GM12801 (cell line): ENCODE data around the gene AJAP1.

Source experiments
- CTCF ChIP-seq: IDR thresholded peaks from one replicate; pipeline ENCODE4 v1.5.1; 2011; ENCODE audit warnings: control low read depth; ENCODE audit not compliant: insufficient read length; ENCODE audit errors: extremely low read depth

The AJAP1 gene

GRCh38 chr1:4759671-4760070 is 105.3 kb downstream of the AJAP1 start:
- TF ChIP-seq CTCF = no peak

GRCh38 chr1:4760088-4760487 is 105.7 kb downstream of the AJAP1 start:
- TF ChIP-seq CTCF = no peak

- no peak for TF ChIP-seq CTCF
These were observed 106.9 kb downstream of the AJAP1 start for GRCh38 chr1:4761324-4761723.

GRCh38 chr1:4762146-4762545 is 107.7 kb downstream of the AJAP1 start:
- no peak for TF ChIP-seq CTCF

GRCh38 chr1:4767308-4767707 is 112.9 kb downstream of the AJAP1 start:
- no peak for TF ChIP-seq CTCF

GRCh38 chr1:4768553-4768952 is 114.1 kb downstream of the AJAP1 start:
- no peak for TF ChIP-seq CTCF

GRCh38 chr1:4769516-4770280 is 115.3 kb downstream of the AJAP1 start:
- no peak for TF ChIP-seq CTCF
